Mucosa of stomach (tissue), 1 donor: ENCODE measurements around the gene SERINC5.

Experiments used
- H3K27me3 ChIP-seq: one replicate; pipeline ENCODE4 v1.7.0; 2013; ENCODE audit warnings: mild to moderate bottlenecking, low read length; ENCODE audit not compliant: control insufficient read depth, insufficient read depth
- H3K36me3 ChIP-seq: one replicate; pipeline ENCODE4 v1.7.0; 2013; ENCODE audit warnings: low read length; ENCODE audit not compliant: control insufficient read depth, insufficient read depth
- H3K4me1 ChIP-seq: one replicate; pipeline ENCODE4 v1.7.0; 2013; ENCODE audit warnings: mild to moderate bottlenecking, low read length; ENCODE audit not compliant: control insufficient read depth, insufficient read depth
- H3K4me3 ChIP-seq: one replicate; pipeline ENCODE4 v1.7.0; 2013; ENCODE audit warnings: low read length
- H3K9ac ChIP-seq: one replicate; pipeline ENCODE4 v1.7.0; 2013; ENCODE audit warnings: mild to moderate bottlenecking, low read length, moderate library complexity
- H3K9me3 ChIP-seq: one replicate; pipeline ENCODE4 v1.7.0; 2013; ENCODE audit warnings: mild to moderate bottlenecking, low read length, moderate library complexity; ENCODE audit not compliant: control insufficient read depth
- donor health status: Pancreatic carcinoma.

The SERINC5 gene

GRCh38 chr5:80153586-80154126 lies 102.2 kb downstream of the SERINC5 start:
- H3K9ac ChIP-seq = no peak overlapping the region
- no peak overlapping the region for H3K4me3 ChIP-seq
- no peaks in the 10 kb centered on the region for H3K27me3 ChIP-seq
- no peaks in the 10 kb centered on the region for H3K36me3 ChIP-seq
- no peaks in the 10 kb centered on the region for H3K9me3 ChIP-seq
- peaks cover 4% of the 10 kb centered on the region for H3K4me1 ChIP-seq

DNA sequence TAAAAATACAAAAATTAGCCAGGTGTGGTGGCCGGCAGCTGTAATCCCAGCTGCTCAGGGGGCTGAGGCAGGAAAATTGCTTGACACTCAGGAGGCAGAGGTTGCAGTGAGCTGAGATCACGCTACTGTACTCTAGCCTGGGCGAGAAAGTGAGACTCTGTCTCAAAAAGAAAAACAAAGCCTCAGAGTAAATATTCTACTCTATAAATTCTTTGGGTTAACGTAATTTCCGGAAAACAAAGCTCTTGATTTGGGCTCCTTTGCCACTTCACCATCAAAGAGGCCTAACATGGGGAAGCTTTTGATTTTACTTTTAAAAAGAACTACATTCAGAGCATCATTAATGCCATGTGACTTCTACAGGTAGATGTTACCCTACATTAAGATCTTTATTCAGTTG lies 103.1 kb downstream of the SERINC5 start:
- H3K4me1 ChIP-seq = no peaks in the 10 kb centered on the region
- H3K9me3 ChIP-seq = no peaks in the 10 kb centered on the region
- no peak overlapping the region for H3K9ac ChIP-seq

GRCh38 chr5:80151890-80152289 lies 104.0 kb downstream of the SERINC5 start:
- no peaks in the 10 kb centered on the region for H3K27me3 ChIP-seq
- no peaks in the 10 kb centered on the region for H3K9me3 ChIP-seq
- no peak overlapping the region for H3K4me3 ChIP-seq
- no peak overlapping the region for H3K9ac ChIP-seq
- no peaks in the 10 kb centered on the region for H3K36me3 ChIP-seq
- H3K4me1 ChIP-seq = no peaks in the 10 kb centered on the region

More for the DNA sequence above, 103.1 kb downstream of the SERINC5 start:
- no peaks in the 10 kb centered on the region for H3K27me3 ChIP-seq
- no peaks in the 10 kb centered on the region for H3K36me3 ChIP-seq
- H3K4me3 ChIP-seq = no peak overlapping the region

DNA sequence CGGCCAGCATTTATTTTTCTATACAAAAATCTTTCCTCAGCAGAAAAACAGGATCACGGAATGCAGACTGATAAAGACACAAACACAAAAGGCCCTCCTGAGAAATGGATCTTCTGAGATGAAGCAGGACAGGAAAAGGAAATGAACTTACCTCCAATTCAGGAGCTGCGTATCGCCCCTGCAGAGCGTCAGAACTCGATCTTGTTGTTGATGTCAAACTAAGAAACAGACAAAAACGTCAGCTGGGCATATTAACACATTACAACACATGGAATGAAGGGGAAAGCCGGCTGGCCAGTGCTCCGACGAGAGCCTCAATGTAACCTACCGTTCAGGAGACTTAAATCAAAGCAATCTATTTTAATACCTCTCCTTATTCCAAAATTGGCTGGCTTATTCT lies 105.1 kb downstream of the SERINC5 start:
- Histone ChIP-seq H3K36me3 (no peaks in the 10 kb centered on the region), H3K27me3 (no peaks in the 10 kb centered on the region), H3K4me1 (no peaks in the 10 kb centered on the region), H3K9me3 (no peaks in the 10 kb centered on the region), H3K9ac (no peak overlapping the region), H3K4me3 (no peak overlapping the region)

DNA sequence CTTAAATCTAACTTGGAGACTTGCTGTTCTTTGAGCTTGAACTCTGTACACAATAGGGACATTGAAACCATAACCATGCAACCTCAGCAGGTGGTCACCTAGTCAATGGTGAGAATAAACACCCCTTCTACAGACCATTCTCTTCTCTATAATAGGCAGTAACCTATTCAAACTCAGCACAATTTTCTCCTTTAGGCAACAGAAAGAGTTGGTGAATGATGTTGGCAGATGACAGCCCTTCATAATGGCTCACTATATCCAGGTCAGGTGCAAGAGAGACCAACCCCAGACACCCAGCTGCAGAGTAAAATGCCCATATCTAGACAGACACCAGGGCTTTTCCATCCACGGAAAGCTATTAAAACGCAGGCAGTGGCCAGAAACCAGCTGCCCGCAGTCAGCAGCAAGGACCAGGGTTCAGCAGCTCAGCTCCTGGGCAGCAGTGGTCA lies 106.7 kb downstream of the SERINC5 start:
- no peak overlapping the region for H3K4me3 ChIP-seq
- H3K4me1 ChIP-seq = no peaks in the 10 kb centered on the region
- H3K27me3 ChIP-seq = no peaks in the 10 kb centered on the region
- H3K9ac ChIP-seq = no peak overlapping the region
- H3K36me3 ChIP-seq = no peaks in the 10 kb centered on the region
- H3K9me3 ChIP-seq = no peaks in the 10 kb centered on the region

DNA sequence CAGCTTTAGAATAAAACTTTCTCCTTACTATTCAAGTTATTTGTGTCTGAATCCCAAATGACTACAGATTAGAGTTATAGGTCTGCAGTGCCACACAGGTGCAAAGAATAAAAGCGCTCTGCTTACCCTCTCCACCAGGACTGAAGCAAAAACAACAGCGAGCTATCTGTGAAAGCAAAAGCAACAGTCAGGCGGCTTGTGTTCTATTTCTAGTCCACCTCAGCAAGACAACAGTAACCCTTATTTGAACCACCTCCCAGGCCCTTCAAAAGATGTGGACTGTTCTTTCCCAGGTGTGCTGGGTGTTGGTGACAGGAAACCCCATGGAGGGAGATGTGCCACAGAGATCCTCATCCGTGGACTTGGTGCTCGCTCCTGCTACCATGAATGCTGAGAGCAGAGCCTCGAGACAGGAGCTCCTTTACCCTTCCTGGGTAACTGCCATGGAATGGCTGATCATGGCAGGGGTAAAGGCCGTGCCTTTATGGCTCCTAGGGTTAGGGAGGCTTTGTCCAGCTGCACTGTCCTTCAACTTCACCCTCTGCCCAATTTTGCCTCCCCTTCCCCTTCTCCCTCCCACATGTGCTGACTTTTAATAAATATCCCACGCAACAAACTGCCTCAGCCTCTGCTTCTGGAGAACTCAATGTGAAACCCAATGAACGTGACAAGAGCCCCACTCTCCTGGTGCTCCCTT lies 108.6 kb downstream of the SERINC5 start:
- no peaks in the 10 kb centered on the region for H3K9me3 ChIP-seq
- H3K4me3 ChIP-seq = no peak overlapping the region
- no peaks in the 10 kb centered on the region for H3K36me3 ChIP-seq
- no peak overlapping the region for H3K9ac ChIP-seq
- H3K4me1 ChIP-seq = no peaks in the 10 kb centered on the region
- no peaks in the 10 kb centered on the region for H3K27me3 ChIP-seq

- no peak overlapping the region for H3K4me3 ChIP-seq
- no peaks in the 10 kb centered on the region for H3K27me3 ChIP-seq
- no peaks in the 10 kb centered on the region for H3K9me3 ChIP-seq
- H3K4me1 ChIP-seq = no peaks in the 10 kb centered on the region
- H3K36me3 ChIP-seq = no peaks in the 10 kb centered on the region
- no peak overlapping the region for H3K9ac ChIP-seq
Measured at GRCh38 chr5:80146046-80146445, 109.8 kb downstream of the SERINC5 start.

GRCh38 chr5:80143491-80143890 lies 112.4 kb downstream of the SERINC5 start:
- no peaks in the 10 kb centered on the region for H3K9me3 ChIP-seq
- H3K4me1 ChIP-seq = peaks cover 7% of the 10 kb centered on the region
- H3K36me3 ChIP-seq = no peaks in the 10 kb centered on the region
- no peaks in the 10 kb centered on the region for H3K27me3 ChIP-seq
- H3K4me3 ChIP-seq = no peak overlapping the region
- H3K9ac ChIP-seq = no peak overlapping the region

GRCh38 chr5:80142996-80143395 lies 112.9 kb downstream of the SERINC5 start:
- Histone ChIP-seq H3K9ac (no peak overlapping the region), H3K9me3 (no peaks in the 10 kb centered on the region), H3K4me3 (no peak overlapping the region), H3K27me3 (no peaks in the 10 kb centered on the region), H3K4me1 (peaks cover 7% of the 10 kb centered on the region), H3K36me3 (no peaks in the 10 kb centered on the region)

DNA sequence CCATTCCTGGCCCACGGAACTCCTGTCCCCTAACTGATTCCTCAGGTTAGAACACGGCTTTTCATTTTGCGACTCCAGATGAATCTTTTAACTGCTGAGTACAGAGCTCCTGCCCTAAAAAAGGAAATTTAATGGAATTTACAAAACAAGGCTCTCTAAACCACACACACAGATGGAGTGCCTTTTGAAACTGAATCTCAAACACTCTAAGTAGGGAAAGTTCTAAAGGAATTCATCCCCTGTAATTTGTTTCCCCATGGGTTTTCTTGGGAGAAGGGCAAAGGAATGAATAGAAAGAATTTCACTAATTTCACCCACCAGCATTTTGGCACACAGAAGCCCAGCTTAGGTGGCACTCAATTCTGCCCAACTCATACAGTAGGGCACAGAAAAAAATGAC lies 114.2 kb downstream of the SERINC5 start:
- Histone ChIP-seq H3K9me3 (no peaks in the 10 kb centered on the region), H3K4me1 (peaks cover 7% of the 10 kb centered on the region), H3K4me3 (no peak overlapping the region), H3K36me3 (no peaks in the 10 kb centered on the region), H3K9ac (no peak overlapping the region), H3K27me3 (no peaks in the 10 kb centered on the region)

- Histone ChIP-seq H3K36me3 (no peaks in the 10 kb centered on the region), H3K9ac (no peak overlapping the region), H3K4me3 (no peak overlapping the region), H3K27me3 (no peaks in the 10 kb centered on the region), H3K9me3 (no peaks in the 10 kb centered on the region), H3K4me1 (peaks cover 7% of the 10 kb centered on the region)
Measured at GRCh38 chr5:80141147-80141671, 114.6 kb downstream of the SERINC5 start.

GRCh38 chr5:80140496-80140895 lies 115.4 kb downstream of the SERINC5 start:
- no peaks in the 10 kb centered on the region for H3K27me3 ChIP-seq
- peaks cover 7% of the 10 kb centered on the region for H3K4me1 ChIP-seq
- no peak overlapping the region for H3K9ac ChIP-seq
- no peaks in the 10 kb centered on the region for H3K36me3 ChIP-seq
- H3K9me3 ChIP-seq = no peaks in the 10 kb centered on the region
- no peak overlapping the region for H3K4me3 ChIP-seq
